Astrocyte (in vitro differentiated cells and primary cell): ENCODE measurements around the gene ITGB1BP2. TPM values are rescaled to one million over a fixed set of nuclear protein-coding genes. Genes with fewer than 3 reads are reported as not detected.
"Not testable (repeated sequence)": the region's sequence is repeated elsewhere in the genome, so short reads cannot be mapped to it uniquely, and the experiment has no call there.

Source experiments
- DNase-seq: peaks from one replicate; pipeline ENCODE4 v3.0.0-alpha.2; 2010; ENCODE audit warnings: low read depth
- FAIRE-seq: peaks from 2 replicates; lab custom pipeline; 2011; peaks lifted over from hg19 to GRCh38; lab: Jason Lieb, UNC
- H2AFZ ChIP-seq: 2 replicates; pipeline ENCODE4 v1.6.0; 2012; ENCODE audit warnings: low read depth, low read length, inconsistent platforms
- H3K27ac ChIP-seq: 2 replicates; pipeline ENCODE4 v1.5.1; 2011; ENCODE audit warnings: low read depth, low read length, inconsistent platforms
- H3K27me3 ChIP-seq: 2 replicates; pipeline ENCODE4 v1.6.0; 2011; ENCODE audit warnings: low read length, inconsistent platforms; ENCODE audit not compliant: insufficient read depth
- H3K36me3 ChIP-seq: 2 replicates; pipeline ENCODE4 v1.5.1; 2011; ENCODE audit warnings: low read length, inconsistent platforms; ENCODE audit not compliant: insufficient read depth
- H3K4me1 ChIP-seq: 2 replicates; pipeline ENCODE4 v1.5.1; 2011; ENCODE audit warnings: low read length, inconsistent platforms; ENCODE audit not compliant: insufficient read depth
- H3K4me2 ChIP-seq: 2 replicates; pipeline ENCODE4 v1.6.0; 2012; ENCODE audit warnings: low read length, inconsistent platforms
- H3K4me3 ChIP-seq: 2 replicates; pipeline ENCODE4 v1.5.1; 2011; ENCODE audit warnings: low read depth, mild to moderate bottlenecking, low read length, inconsistent platforms; ENCODE audit not compliant: insufficient read depth
- H3K79me2 ChIP-seq: 2 replicates; pipeline ENCODE4 v1.6.0; 2012; ENCODE audit warnings: mild to moderate bottlenecking, low read length, inconsistent platforms; ENCODE audit not compliant: insufficient read depth
- H3K9ac ChIP-seq: 2 replicates; pipeline ENCODE4 v1.6.0; 2012; ENCODE audit warnings: mild to moderate bottlenecking, low read length, inconsistent platforms
- H3K9me3 ChIP-seq: 2 replicates; pipeline ENCODE4 v1.5.1; 2012; ENCODE audit warnings: low read depth, mild to moderate bottlenecking, low read length, inconsistent platforms; ENCODE audit not compliant: insufficient read depth
- H4K20me1 ChIP-seq: 2 replicates; pipeline ENCODE4 v1.6.0; 2012; ENCODE audit warnings: low read length, inconsistent platforms; ENCODE audit not compliant: insufficient read depth
- H3K27ac Mint-ChIP-seq: one replicate; pipeline ENCODE4 v1.8.0; 2021; ENCODE audit warnings: mild to moderate bottlenecking, mixed read lengths; ENCODE audit not compliant: unreplicated experiment
- H3K27me3 Mint-ChIP-seq: one replicate; pipeline ENCODE4 v1.8.0; 2021; ENCODE audit warnings: low read depth, mixed read lengths; ENCODE audit not compliant: unreplicated experiment
- H3K36me3 Mint-ChIP-seq: one replicate; pipeline ENCODE4 v1.8.0; 2021; ENCODE audit warnings: low read depth, mixed read lengths; ENCODE audit not compliant: unreplicated experiment
- H3K4me1 Mint-ChIP-seq: one replicate; pipeline ENCODE4 v1.8.0; 2021; ENCODE audit warnings: low read depth, mixed read lengths; ENCODE audit not compliant: unreplicated experiment
- H3K4me3 Mint-ChIP-seq: one replicate; pipeline ENCODE4 v1.8.0; 2021; ENCODE audit warnings: mild to moderate bottlenecking, moderate library complexity, mixed read lengths; ENCODE audit not compliant: unreplicated experiment
- H3K9me3 Mint-ChIP-seq: one replicate; pipeline ENCODE4 v1.8.0; 2021; ENCODE audit warnings: mild to moderate bottlenecking, mixed read lengths; ENCODE audit not compliant: unreplicated experiment
- EZH2 ChIP-seq: IDR thresholded peaks from 2 replicates; pipeline ENCODE4 v1.6.1; 2012; ENCODE audit warnings: mild to moderate bottlenecking, low read length, inconsistent platforms; ENCODE audit not compliant: insufficient read depth
- total RNA-seq: library from RNA; stranded (reverse); gene quantifications from 2 replicates; pipeline ENCODE4 v1.2.1, GENCODE V29; 2021
- TF ChIP-seq, protein P1 (sequence below): IDR thresholded peaks from 2 replicates; pipeline ENCODE4 v1.5.1; 2011; ENCODE audit warnings: low read depth, mild to moderate bottlenecking, inconsistent platforms, low read length, moderate library complexity; ENCODE audit not compliant: insufficient read depth

The ITGB1BP2 gene
- total RNA-seq, 1 donor from 2014 or later = 3.2 TPM

DNA sequence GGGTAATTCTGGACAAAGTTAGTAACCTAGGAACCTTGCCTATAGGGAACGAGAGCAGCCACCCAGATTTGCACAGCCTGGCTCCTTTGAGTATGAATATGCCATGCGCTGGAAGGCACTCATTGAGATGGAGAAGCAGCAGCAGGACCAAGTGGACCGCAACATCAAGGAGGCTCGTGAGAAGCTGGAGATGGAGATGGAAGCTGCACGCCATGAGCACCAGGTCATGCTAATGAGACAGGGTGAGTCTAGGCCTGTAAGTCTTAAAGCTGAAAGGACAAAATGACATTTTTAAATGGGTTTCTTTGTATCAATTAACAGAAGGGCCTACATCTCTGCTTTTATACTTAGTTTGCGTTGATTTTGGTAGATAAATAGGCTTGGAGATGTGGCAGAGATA, 4.7 kb upstream of the ITGB1BP2 start:
- Histone ChIP-seq H3K9me3 (no peaks in the 10 kb centered on the region), H3K27me3 (no peaks in the 10 kb centered on the region), H3K4me1 (peaks cover 14% of the 10 kb centered on the region), H3K79me2 (peaks cover 11% of the 10 kb centered on the region), H3K27ac (no peak overlapping the region), H2AFZ (no peak overlapping the region), H3K9ac (no peak overlapping the region), H3K4me2 (no peak overlapping the region), H4K20me1 (peaks cover 28% of the 10 kb centered on the region), H3K36me3 (peaks cover 35% of the 10 kb centered on the region), H3K4me3 (no peak overlapping the region)
- FAIRE-seq = no peak
- no peaks in the 10 kb centered on the region for H3K9me3 Mint-ChIP-seq
- H3K36me3 Mint-ChIP-seq = peaks cover 22% of the 10 kb centered on the region
- no peak for TF ChIP-seq EZH2
- TF ChIP-seq, protein P1, sequence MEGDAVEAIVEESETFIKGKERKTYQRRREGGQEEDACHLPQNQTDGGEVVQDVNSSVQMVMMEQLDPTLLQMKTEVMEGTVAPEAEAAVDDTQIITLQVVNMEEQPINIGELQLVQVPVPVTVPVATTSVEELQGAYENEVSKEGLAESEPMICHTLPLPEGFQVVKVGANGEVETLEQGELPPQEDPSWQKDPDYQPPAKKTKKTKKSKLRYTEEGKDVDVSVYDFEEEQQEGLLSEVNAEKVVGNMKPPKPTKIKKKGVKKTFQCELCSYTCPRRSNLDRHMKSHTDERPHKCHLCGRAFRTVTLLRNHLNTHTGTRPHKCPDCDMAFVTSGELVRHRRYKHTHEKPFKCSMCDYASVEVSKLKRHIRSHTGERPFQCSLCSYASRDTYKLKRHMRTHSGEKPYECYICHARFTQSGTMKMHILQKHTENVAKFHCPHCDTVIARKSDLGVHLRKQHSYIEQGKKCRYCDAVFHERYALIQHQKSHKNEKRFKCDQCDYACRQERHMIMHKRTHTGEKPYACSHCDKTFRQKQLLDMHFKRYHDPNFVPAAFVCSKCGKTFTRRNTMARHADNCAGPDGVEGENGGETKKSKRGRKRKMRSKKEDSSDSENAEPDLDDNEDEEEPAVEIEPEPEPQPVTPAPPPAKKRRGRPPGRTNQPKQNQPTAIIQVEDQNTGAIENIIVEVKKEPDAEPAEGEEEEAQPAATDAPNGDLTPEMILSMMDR = no peak
- H3K27ac Mint-ChIP-seq = no peak overlapping the region
- peaks cover 14% of the 10 kb centered on the region for H3K4me1 Mint-ChIP-seq
- H3K4me3 Mint-ChIP-seq = no peak overlapping the region
- DNase-seq = no peak
- H3K27me3 Mint-ChIP-seq = no peaks in the 10 kb centered on the region

DNA sequence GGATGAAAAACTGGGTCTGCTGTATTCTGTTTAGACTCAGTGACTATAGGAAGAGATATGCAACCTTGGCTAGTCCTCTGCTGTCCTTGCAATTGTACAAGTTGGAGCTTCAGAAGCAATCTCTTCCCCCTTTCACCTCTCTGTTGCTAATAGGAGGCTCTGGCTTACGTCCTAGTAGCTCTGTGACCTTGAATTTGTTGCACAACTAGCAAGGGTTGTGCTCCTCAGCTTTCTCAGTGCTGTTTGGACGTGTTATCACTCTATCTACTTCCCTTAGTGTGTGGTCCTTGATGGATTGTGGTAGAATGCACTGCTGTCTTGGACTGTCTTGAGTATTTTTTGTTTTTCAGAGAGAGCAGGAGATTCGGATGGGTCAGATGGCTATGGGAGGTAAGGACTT, 3.4 kb upstream of the ITGB1BP2 start:
- Histone ChIP-seq H3K9me3 (no peaks in the 10 kb centered on the region), H3K4me1 (peaks cover 13% of the 10 kb centered on the region), H3K27ac (no peak overlapping the region), H3K36me3 (peaks cover 33% of the 10 kb centered on the region), H3K4me2 (no peak overlapping the region), H3K27me3 (no peaks in the 10 kb centered on the region), H3K4me3 (no peak overlapping the region), H4K20me1 (peaks cover 28% of the 10 kb centered on the region), H3K9ac (no peak overlapping the region), H2AFZ (no peak overlapping the region), H3K79me2 (peaks cover 11% of the 10 kb centered on the region)
- FAIRE-seq (no peak), DNase-seq (no peak)
- Mint-ChIP-seq H3K4me3 (no peak overlapping the region), H3K9me3 (no peaks in the 10 kb centered on the region), H3K27ac (no peak overlapping the region), H3K27me3 (no peaks in the 10 kb centered on the region), H3K4me1 (peaks cover 19% of the 10 kb centered on the region), H3K36me3 (peaks cover 23% of the 10 kb centered on the region)
- TF ChIP-seq, protein P1 = no peak
- no peak for TF ChIP-seq EZH2

DNA sequence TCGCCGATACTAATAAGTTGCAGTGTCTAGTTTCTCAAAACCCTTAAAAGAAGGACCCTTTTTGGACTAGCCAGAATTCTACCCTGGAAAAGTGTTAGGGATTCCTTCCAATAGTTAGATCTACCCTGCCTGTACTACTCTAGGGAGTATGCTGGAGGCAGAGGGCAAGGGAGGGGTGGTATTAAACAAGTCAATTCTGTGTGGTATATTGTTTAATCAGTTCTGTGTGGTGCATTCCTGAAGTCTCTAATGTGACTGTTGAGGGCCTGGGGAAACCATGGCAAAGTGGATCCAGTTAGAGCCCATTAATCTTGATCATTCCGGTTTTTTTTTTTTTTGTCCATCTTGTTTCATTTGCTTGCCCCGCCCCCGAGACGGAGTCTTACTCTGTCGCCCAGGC, 1.5 kb upstream of the ITGB1BP2 start:
- not testable (repeated sequence) for H3K79me2 ChIP-seq, H3K4me3 Mint-ChIP-seq, H3K27me3 ChIP-seq, DNase-seq, H3K9me3 Mint-ChIP-seq, H3K9me3 ChIP-seq, H3K9ac ChIP-seq, H3K27ac Mint-ChIP-seq, H3K27me3 Mint-ChIP-seq, H3K4me2 ChIP-seq, H3K4me3 ChIP-seq, H3K27ac ChIP-seq, H2AFZ ChIP-seq
- H3K4me1 Mint-ChIP-seq = peaks cover 16% of the 10 kb centered on the region
- peak; percentile 84 for FAIRE-seq
- H3K36me3 Mint-ChIP-seq = peaks cover 26% of the 10 kb centered on the region
- Histone ChIP-seq H4K20me1 (peaks cover 16% of the 10 kb centered on the region), H3K36me3 (peaks cover 30% of the 10 kb centered on the region), H3K4me1 (peaks cover 11% of the 10 kb centered on the region)

DNA sequence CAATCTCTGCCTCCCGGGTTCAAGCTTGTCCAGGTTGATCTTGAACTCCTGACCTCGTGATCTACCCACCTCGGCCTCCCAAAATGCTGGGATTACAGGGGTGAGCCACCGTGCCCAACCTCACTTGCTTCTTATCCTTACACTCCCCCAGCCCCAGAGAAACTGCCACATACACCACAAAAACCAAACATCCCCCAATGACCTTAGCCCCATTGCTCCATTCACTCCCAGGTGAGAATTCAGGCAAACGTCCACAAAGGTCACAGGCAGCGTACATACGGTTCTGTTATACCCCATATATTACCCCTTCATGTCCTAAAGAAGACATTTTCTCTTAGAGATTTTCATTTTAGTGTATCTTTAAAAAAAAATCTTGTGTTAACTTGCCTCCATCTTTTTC, 1.1 kb upstream of the ITGB1BP2 start:
- H3K79me2 ChIP-seq, H3K27me3 Mint-ChIP-seq, H3K4me3 ChIP-seq, H2AFZ ChIP-seq, H3K9me3 Mint-ChIP-seq, H3K27me3 ChIP-seq, H3K4me3 Mint-ChIP-seq, H3K9ac ChIP-seq, DNase-seq, H3K4me2 ChIP-seq, H3K9me3 ChIP-seq, H3K27ac ChIP-seq: not testable (repeated sequence)
- peak; percentile 73 for FAIRE-seq
- Histone ChIP-seq H3K36me3 (peaks cover 30% of the 10 kb centered on the region), H3K4me1 (peaks cover 11% of the 10 kb centered on the region), H4K20me1 (peaks cover 16% of the 10 kb centered on the region)
- Mint-ChIP-seq H3K4me1 (peaks cover 16% of the 10 kb centered on the region), H3K27ac (peak overlapping the region; percentile 53), H3K36me3 (peaks cover 27% of the 10 kb centered on the region)
